Measurements from ENCODE around the gene WDR41.
"Not testable (repeated sequence)": the region's sequence is repeated elsewhere in the genome, so short reads cannot be mapped to it uniquely, and the experiment has no call there.

DNA sequence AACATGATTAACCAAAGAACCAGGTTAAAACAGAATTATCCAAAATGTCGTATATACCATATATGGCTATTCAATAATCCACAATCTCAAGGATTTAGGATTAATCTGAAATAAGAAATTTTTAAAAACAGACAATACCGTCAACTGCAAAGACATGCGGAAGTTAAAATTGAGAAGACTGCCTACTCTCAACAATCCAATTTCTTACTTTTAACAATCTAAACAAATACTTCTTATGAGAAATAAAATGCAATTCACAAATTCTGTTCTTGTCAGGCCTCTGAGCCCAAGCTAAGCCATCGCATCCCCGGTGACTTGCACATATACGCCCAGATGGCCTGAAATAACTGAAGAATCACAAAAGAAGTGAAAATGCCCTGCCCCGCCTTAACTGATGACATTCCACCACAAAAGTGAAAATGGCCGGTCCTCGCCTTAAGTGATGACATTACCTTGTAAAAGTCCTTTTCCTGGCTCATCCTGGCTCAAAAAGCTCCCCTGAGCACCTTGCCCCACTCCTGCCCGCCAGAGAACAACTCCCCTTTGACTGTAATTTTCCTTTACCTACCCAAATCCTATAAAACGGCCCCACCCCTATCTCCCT lies 1.3 kb downstream of the WDR41 start:
- TF ChIP-seq POLR2A, EP300 (IDR thresholded peaks at IDR 0.05): not testable (repeated sequence)
- TF ChIP-seq, protein P1, sequence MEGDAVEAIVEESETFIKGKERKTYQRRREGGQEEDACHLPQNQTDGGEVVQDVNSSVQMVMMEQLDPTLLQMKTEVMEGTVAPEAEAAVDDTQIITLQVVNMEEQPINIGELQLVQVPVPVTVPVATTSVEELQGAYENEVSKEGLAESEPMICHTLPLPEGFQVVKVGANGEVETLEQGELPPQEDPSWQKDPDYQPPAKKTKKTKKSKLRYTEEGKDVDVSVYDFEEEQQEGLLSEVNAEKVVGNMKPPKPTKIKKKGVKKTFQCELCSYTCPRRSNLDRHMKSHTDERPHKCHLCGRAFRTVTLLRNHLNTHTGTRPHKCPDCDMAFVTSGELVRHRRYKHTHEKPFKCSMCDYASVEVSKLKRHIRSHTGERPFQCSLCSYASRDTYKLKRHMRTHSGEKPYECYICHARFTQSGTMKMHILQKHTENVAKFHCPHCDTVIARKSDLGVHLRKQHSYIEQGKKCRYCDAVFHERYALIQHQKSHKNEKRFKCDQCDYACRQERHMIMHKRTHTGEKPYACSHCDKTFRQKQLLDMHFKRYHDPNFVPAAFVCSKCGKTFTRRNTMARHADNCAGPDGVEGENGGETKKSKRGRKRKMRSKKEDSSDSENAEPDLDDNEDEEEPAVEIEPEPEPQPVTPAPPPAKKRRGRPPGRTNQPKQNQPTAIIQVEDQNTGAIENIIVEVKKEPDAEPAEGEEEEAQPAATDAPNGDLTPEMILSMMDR (IDR thresholded peaks at IDR 0.05): not testable (repeated sequence)

All from suprapubic skin (tissue), 3 donors.